K562 treated with DMSO at 1 percent for 4 hours (cell line): ENCODE measurements around the gene KIF18B. TPM values are rescaled to one million over a fixed set of nuclear protein-coding genes. Genes with fewer than 3 reads are reported as not detected.

Source experiments
- total RNA-seq: library from RNA; unstranded; fragments of 300-600 nt; gene quantifications from 2 replicates; pipeline ENCODE4 v1.2.3, GENCODE V29; 2022; ENCODE audit not compliant: insufficient read depth

KIF18B gene
- 16.8 and 21.5 TPM in 2 replicates for total RNA-seq

DNA sequence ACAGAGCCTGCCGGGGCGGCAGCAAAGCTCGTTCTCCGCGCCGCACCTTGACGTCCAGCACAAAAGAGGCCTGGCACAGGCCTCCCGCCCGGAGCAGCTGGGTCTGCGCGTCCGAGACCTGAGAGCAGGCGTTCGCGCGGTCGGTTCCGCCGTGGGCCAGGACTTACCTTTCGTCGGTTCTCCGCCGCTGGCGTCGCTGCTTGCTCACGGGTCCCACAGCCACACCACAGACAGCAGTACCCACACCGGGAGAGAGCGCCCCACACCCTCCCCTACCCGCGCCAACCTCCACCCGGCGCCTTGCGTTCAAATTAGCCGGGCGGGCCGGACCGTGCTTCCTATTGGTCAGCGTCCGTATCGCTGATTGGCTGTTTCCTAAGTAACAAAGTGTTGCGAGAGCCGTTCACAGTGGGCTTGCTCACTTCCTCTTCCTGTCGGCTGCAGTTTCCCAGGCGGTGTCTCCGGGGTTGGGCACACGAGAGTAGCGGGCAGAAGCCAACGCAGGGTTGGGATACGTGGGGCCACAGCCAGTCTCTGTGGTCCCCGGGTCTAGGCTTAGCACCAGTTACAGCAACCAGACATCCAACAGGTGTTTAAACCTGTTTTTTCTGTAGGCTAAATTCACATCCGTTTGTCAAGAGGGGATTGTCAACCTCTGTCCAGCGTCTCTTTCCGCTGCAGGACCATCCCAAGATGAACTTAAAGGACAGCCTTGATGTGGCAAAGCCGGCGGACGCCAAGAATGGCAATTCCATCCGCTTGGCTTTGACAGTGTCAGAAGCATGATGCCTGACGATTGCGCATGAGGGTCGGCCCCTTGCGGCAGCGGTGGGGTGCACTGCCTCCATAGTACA, at the start of gene KIF18B:
Gene KIF18B, minus strand, starts transcription at position 313 of the 854 bp plus-strand sequence. CDS start 11,429 bp downstream, outside the sequence.

DNA sequence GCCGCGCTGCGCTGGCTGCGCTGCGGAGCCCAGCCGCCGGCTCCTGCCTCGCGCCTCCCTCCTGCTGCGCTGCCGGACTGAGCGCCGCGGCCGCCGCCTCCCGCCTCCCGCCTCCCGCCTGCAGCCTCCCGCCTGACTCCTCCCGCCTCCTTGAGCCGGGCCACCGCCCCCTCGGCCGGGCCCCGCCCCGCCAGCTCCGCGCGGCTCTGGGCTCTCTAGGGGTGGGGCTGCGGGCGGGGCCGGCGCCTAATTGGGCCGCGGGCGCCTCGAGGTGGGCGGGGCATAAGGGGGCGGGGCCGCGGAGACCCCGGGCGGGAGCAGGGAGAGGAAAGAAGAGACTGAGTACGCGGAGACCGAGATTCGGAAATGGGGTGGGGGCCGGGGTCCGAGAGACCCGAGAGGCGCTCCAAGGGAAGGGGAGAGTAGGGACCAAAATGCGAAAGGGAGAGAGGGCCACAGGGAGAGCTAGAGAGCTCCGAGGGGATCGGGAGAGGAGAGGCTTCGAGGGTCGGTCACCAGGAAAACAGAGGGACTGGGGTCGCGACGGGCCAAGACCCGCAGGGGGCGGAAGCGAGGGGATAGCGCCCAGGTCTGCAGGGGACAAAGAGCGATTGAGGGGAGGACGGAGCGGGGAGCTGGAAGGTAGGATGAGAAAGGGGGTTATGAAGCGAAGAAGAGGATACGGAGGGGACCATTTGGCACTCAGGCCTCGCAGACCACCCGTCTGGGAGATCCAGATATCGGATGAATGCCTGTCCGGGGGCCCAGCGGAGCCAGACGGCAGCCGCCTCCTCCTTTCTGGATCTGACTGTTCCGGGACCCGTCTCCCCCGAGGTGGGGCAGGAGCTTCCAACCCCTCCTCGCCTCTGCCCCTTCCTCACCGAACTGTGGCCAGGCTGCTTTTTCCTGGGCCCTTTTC, 20.9 kb upstream of the KIF18B start, which contains the start of gene C1QL1:
Gene C1QL1, minus strand, starts transcription at position 79 of the 919 bp plus-strand sequence. CDS start 255 bp downstream, outside the sequence.

DNA sequence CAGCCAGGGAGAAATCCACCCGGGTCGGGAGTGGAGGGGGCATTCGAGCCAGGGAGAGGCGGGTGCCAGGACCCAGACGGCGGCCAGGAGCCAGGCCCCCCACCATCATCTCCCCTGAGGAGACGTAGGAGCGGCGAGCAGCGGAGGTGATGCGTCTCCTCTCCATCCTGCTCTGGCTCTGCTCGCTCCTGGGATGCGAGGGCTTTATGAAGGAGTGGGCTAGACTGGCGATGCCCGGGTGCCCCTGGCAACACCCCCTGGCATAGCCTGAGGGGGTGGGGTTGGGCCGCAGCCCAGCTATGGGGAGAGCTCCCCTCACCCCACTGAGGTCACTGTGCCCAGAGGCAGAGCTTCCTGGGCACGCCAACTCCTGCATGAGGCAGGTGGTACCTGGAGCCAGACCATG, 32.2 kb downstream of the KIF18B start, which contains the start of gene GFAP:
Gene GFAP, minus strand, starts transcription at position 180 of the 406 bp plus-strand sequence. Its CDS starts 14 bp downstream, at position 166.

GRCh38 chr17:44899074-44899782, 48.3 kb downstream of the KIF18B start, which contains the start of gene EFTUD2:
TSS of gene EFTUD2 (minus strand) at chr17:44899445. CDS start at chr17:44894521, 4,924 bp downstream.

Other genes with a start within 250 kb of the KIF18B start
- gene DBF4B, start 239.1 kb downstream of the KIF18B start, total RNA-seq, result 11.9 and 21.0 TPM in 2 replicates
- gene ADAM11, start 188.8 kb downstream of the KIF18B start, total RNA-seq, result 0.13 TPM in 1 of 2 replicates, not detected in the other
- gene GJC1, start 117.5 kb downstream of the KIF18B start, total RNA-seq, result not detected in 2 replicates
- gene HIGD1B, start 99.9 kb downstream of the KIF18B start, total RNA-seq, result not detected in 2 replicates
- gene EFTUD2, start 48.3 kb downstream of the KIF18B start, total RNA-seq, result 75.0 and 82.9 TPM in 2 replicates
- 2.8 and 3.2 TPM in 2 replicates for gene GFAP, start 32.3 kb downstream of the KIF18B start, total RNA-seq
- not detected in 2 replicates for gene C1QL1, start 20.5 kb upstream of the KIF18B start, total RNA-seq
- gene DCAKD, start 103.9 kb upstream of the KIF18B start, total RNA-seq, result 33.7 and 38.0 TPM in 2 replicates
- gene NMT1, start 113.5 kb upstream of the KIF18B start, total RNA-seq, result 83.6 and 100 TPM in 2 replicates
- 13.0 and 45.7 TPM in 2 replicates for gene PLCD3, start 184.7 kb upstream of the KIF18B start, total RNA-seq
- gene ACBD4, start 187.9 kb upstream of the KIF18B start, total RNA-seq, result 8.8 and 9.0 TPM in 2 replicates
- gene HEXIM1, start 200.7 kb upstream of the KIF18B start, total RNA-seq, result 22.7 and 33.7 TPM in 2 replicates
- 2.9 and 5.0 TPM in 2 replicates for gene HEXIM2, start 214.1 kb upstream of the KIF18B start, total RNA-seq